HUES64 (cell line): Measurements from ENCODE around the gene TRIB2.

Experiments used
- H3K27ac ChIP-seq: 2 replicates; pipeline ENCODE4 v1.7.0; 2013; ENCODE audit warnings: low read depth, low read length, inconsistent platforms
- H3K27me3 ChIP-seq: 2 replicates; pipeline ENCODE4 v1.6.1; 2013; ENCODE audit warnings: mild to moderate bottlenecking, low read length; ENCODE audit not compliant: insufficient read depth
- H3K36me3 ChIP-seq: 2 replicates; pipeline ENCODE4 v1.6.1; 2013; ENCODE audit warnings: mild to moderate bottlenecking, low read length; ENCODE audit not compliant: insufficient read depth
- H3K4me1 ChIP-seq: 2 replicates; pipeline ENCODE4 v1.6.1; 2013; ENCODE audit warnings: mild to moderate bottlenecking, low read length, moderate library complexity; ENCODE audit not compliant: insufficient read depth
- H3K4me3 ChIP-seq: 2 replicates; pipeline ENCODE4 v1.5.1; 2013; ENCODE audit warnings: mild to moderate bottlenecking, low read length, moderate library complexity
- H3K9ac ChIP-seq: 2 replicates; pipeline ENCODE4 v1.6.1; 2013; ENCODE audit warnings: mild to moderate bottlenecking, low read depth, low read length
- H3K9me3 ChIP-seq: 2 replicates; pipeline ENCODE4 v1.6.1; 2013; ENCODE audit warnings: low read depth, low read length; ENCODE audit not compliant: insufficient read depth
- WGBS: fragments of 150-250, 120-280 bp; methylation state at CpG from one replicate; pipeline ENCODE4 v1.1.7; 2013; ENCODE audit warnings: missing lambda C conversion rate; 5-methylcytosine and 5-hydroxymethylcytosine counted together

The TRIB2 gene

GRCh38 chr2:12700989-12701388, 15.7 kb upstream of the TRIB2 start:
- H3K36me3 ChIP-seq = no peaks in the 10 kb centered on the region
- H3K9ac ChIP-seq = no peak overlapping the region
- H3K9me3 ChIP-seq = no peaks in the 10 kb centered on the region
- no peak overlapping the region for H3K27ac ChIP-seq
- H3K4me3 ChIP-seq = no peak overlapping the region
- 100% methylated on average over 1 of the region's 1 CpG for WGBS
- peaks cover 12% of the 10 kb centered on the region; the same call in 1 of the 2 replicates for H3K4me1 ChIP-seq
- no peaks in the 10 kb centered on the region for H3K27me3 ChIP-seq

- no peak overlapping the region for H3K27ac ChIP-seq
- no peaks in the 10 kb centered on the region for H3K9me3 ChIP-seq
- no peaks in the 10 kb centered on the region for H3K36me3 ChIP-seq
- no peak overlapping the region for H3K4me3 ChIP-seq
- no peak overlapping the region for H3K9ac ChIP-seq
- WGBS = 95% methylated on average over 5 of the region's 5 CpGs
- H3K4me1 ChIP-seq = peaks cover 12% of the 10 kb centered on the region; the same call in 1 of the 2 replicates
- H3K27me3 ChIP-seq = no peaks in the 10 kb centered on the region
Observed at GRCh38 chr2:12701786-12702167, 15.0 kb upstream of the TRIB2 start.

GRCh38 chr2:12702168-12703121, 14.3 kb upstream of the TRIB2 start:
- H3K4me3 ChIP-seq = no peak overlapping the region
- H3K36me3 ChIP-seq = no peaks in the 10 kb centered on the region
- no peaks in the 10 kb centered on the region for H3K27me3 ChIP-seq
- 70% methylated on average over 7 of the region's 7 CpGs for WGBS
- no peak overlapping the region for H3K9ac ChIP-seq
- no peak overlapping the region for H3K27ac ChIP-seq
- H3K4me1 ChIP-seq = peaks cover 12% of the 10 kb centered on the region; the same call in 1 of the 2 replicates
- no peaks in the 10 kb centered on the region for H3K9me3 ChIP-seq

- Histone ChIP-seq H3K27ac (no peak overlapping the region), H3K9me3 (no peaks in the 10 kb centered on the region), H3K36me3 (no peaks in the 10 kb centered on the region), H3K4me1 (peaks cover 12% of the 10 kb centered on the region; the same call in 1 of the 2 replicates), H3K27me3 (no peaks in the 10 kb centered on the region), H3K9ac (no peak overlapping the region), H3K4me3 (no peak overlapping the region)
Observed at GRCh38 chr2:12704378-12704777, 12.4 kb upstream of the TRIB2 start.

GRCh38 chr2:12705230-12705629, 11.5 kb upstream of the TRIB2 start:
- H3K4me3 ChIP-seq = no peak overlapping the region
- 100% methylated on average over 1 of the region's 1 CpG for WGBS
- no peaks in the 10 kb centered on the region for H3K9me3 ChIP-seq
- H3K36me3 ChIP-seq = no peaks in the 10 kb centered on the region
- H3K4me1 ChIP-seq = peaks cover 12% of the 10 kb centered on the region; the same call in 1 of the 2 replicates
- no peaks in the 10 kb centered on the region for H3K27me3 ChIP-seq
- no peak overlapping the region for H3K27ac ChIP-seq
- no peak overlapping the region for H3K9ac ChIP-seq

GRCh38 chr2:12705742-12706141, 11.0 kb upstream of the TRIB2 start:
- Histone ChIP-seq H3K9ac (no peak overlapping the region), H3K36me3 (no peaks in the 10 kb centered on the region), H3K4me3 (no peak overlapping the region), H3K9me3 (no peaks in the 10 kb centered on the region), H3K27ac (no peak overlapping the region), H3K27me3 (no peaks in the 10 kb centered on the region), H3K4me1 (peaks cover 12% of the 10 kb centered on the region; the same call in 1 of the 2 replicates)
- 97% methylated on average over 2 of the region's 2 CpGs for WGBS

GRCh38 chr2:12708508-12709206, 8.1 kb upstream of the TRIB2 start:
- Histone ChIP-seq H3K36me3 (no peaks in the 10 kb centered on the region), H3K27me3 (no peaks in the 10 kb centered on the region), H3K4me3 (no peak overlapping the region), H3K9me3 (no peaks in the 10 kb centered on the region), H3K4me1 (no peaks in the 10 kb centered on the region), H3K27ac (no peak overlapping the region), H3K9ac (no peak overlapping the region)
- WGBS = 97% methylated on average over 8 of the region's 8 CpGs

- Histone ChIP-seq H3K27me3 (no peaks in the 10 kb centered on the region), H3K9ac (no peak overlapping the region), H3K4me1 (no peaks in the 10 kb centered on the region), H3K27ac (no peak overlapping the region), H3K4me3 (no peak overlapping the region), H3K9me3 (no peaks in the 10 kb centered on the region), H3K36me3 (no peaks in the 10 kb centered on the region)
Observed at GRCh38 chr2:12709207-12709522, 7.6 kb upstream of the TRIB2 start.

- 91% methylated on average over 4 of the region's 4 CpGs for WGBS
- Histone ChIP-seq H3K27ac (no peak overlapping the region), H3K4me3 (no peak overlapping the region), H3K9ac (no peak overlapping the region), H3K4me1 (peaks cover 10% of the 10 kb centered on the region), H3K36me3 (no peaks in the 10 kb centered on the region), H3K27me3 (no peaks in the 10 kb centered on the region), H3K9me3 (no peaks in the 10 kb centered on the region)
Observed at GRCh38 chr2:12710301-12710700, 6.4 kb upstream of the TRIB2 start.

GRCh38 chr2:12711339-12711738, 5.4 kb upstream of the TRIB2 start:
- peaks cover 15% of the 10 kb centered on the region for H3K4me1 ChIP-seq
- H3K9ac ChIP-seq = no peak overlapping the region
- no peaks in the 10 kb centered on the region for H3K27me3 ChIP-seq
- no peaks in the 10 kb centered on the region for H3K36me3 ChIP-seq
- 92% methylated on average over 1 of the region's 1 CpG for WGBS
- no peaks in the 10 kb centered on the region for H3K9me3 ChIP-seq
- no peak overlapping the region for H3K27ac ChIP-seq
- H3K4me3 ChIP-seq = no peak overlapping the region

- no peak overlapping the region for H3K27ac ChIP-seq
- 95% methylated on average over 7 of the region's 8 CpGs for whole genome bisulfite sequencing
- H3K36me3 ChIP-seq = no peaks in the 10 kb centered on the region
- no peak overlapping the region for H3K4me3 ChIP-seq
- H3K9ac ChIP-seq = no peak overlapping the region
- H3K27me3 ChIP-seq = no peaks in the 10 kb centered on the region; the same call in 1 of the 2 replicates
- H3K9me3 ChIP-seq = no peaks in the 10 kb centered on the region
- H3K4me1 ChIP-seq = peaks cover 15% of the 10 kb centered on the region
Observed at GRCh38 chr2:12712881-12713280, 3.9 kb upstream of the TRIB2 start.
